Ishikawa (cell line): ENCODE measurements around the gene DEXI.

Source experiments
- EP300 ChIP-seq: IDR thresholded peaks from 2 replicates; pipeline ENCODE4 v1.6.1; 2012; ENCODE audit warnings: borderline replicate concordance
- YY1 ChIP-seq: IDR thresholded peaks from 2 replicates; pipeline ENCODE4 v1.6.1; 2012; ENCODE audit warnings: low read depth
- TF ChIP-seq, protein P1 (sequence below): IDR thresholded peaks from 2 replicates; pipeline ENCODE4 v1.6.1; 2012

DNA sequence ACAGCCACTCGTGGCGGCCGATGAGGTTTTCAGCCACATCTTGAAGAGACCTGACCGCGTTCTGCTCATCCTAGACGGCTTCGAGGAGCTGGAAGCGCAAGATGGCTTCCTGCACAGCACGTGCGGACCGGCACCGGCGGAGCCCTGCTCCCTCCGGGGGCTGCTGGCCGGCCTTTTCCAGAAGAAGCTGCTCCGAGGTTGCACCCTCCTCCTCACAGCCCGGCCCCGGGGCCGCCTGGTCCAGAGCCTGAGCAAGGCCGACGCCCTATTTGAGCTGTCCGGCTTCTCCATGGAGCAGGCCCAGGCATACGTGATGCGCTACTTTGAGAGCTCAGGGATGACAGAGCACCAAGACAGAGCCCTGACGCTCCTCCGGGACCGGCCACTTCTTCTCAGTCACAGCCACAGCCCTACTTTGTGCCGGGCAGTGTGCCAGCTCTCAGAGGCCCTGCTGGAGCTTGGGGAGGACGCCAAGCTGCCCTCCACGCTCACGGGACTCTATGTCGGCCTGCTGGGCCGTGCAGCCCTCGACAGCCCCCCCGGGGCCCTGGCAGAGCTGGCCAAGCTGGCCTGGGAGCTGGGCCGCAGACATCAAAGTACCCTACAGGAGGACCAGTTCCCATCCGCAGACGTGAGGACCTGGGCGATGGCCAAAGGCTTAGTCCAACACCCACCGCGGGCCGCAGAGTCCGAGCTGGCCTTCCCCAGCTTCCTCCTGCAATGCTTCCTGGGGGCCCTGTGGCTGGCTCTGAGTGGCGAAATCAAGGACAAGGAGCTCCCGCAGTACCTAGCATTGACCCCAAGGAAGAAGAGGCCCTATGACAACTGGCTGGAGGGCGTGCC, 35.1 kb downstream of the DEXI start:
- TF ChIP-seq YY1: no peak
- TF ChIP-seq EP300: no peak
- TF ChIP-seq, protein P1, sequence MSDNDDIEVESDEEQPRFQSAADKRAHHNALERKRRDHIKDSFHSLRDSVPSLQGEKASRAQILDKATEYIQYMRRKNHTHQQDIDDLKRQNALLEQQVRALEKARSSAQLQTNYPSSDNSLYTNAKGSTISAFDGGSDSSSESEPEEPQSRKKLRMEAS: no peak
